Upper lobe of left lung (tissue), 6 donors: ENCODE data around the gene CNN3. TPM values are rescaled to one million over a fixed set of nuclear protein-coding genes. Genes with fewer than 3 reads are reported as not detected.

Experiments
- ATAC-seq, 2 donors: fragments of 200-7000 bp; cut with Tn5 transposase; one replicate each; pipeline ENCODE4 v1.9.1; 2022; ENCODE audit warnings: mild to moderate bottlenecking in 2 of 2, moderate library complexity in 2 of 2; ENCODE audit not compliant: low FRiP score in 2 of 2
- DNase-seq, 2 donors: peaks; one replicate each; pipeline ENCODE4 v3.0.0-alpha.2; 2019 to 2020
- H3K27ac ChIP-seq, 4 donors: fragments of 200-600 bp; sonication (generic); one replicate each; pipeline ENCODE4 v1.5.1; 2016 to 2019
- H3K27me3 ChIP-seq, 4 donors: fragments of 200-600 bp; sonication (generic); one replicate each; pipeline ENCODE4 v1.5.1; 2017 to 2019
- H3K36me3 ChIP-seq, 4 donors: fragments of 200-600 bp; sonication (generic); one replicate each; pipeline ENCODE4 v1.5.1; 2016 to 2019
- H3K4me1 ChIP-seq, 4 donors: fragments of 200-600 bp; sonication (generic); one replicate each; pipeline ENCODE4 v1.5.1; 2018 to 2019
- H3K4me3 ChIP-seq, 4 donors: fragments of 200-600 bp; sonication (generic); one replicate each; pipeline ENCODE4 v1.5.1; 2017 to 2019; ENCODE audit warnings: mild to moderate bottlenecking in 2 of 4, moderate library complexity in 1 of 4
- H3K9me3 ChIP-seq, 4 donors: fragments of 200-600 bp; sonication (generic); one replicate each; pipeline ENCODE4 v1.5.1; 2018 to 2019
- EP300 ChIP-seq, 4 donors: sonication (generic); formaldehyde crosslinking; IDR thresholded peaks; one replicate each; pipeline ENCODE4 v1.5.1; 2017; ENCODE audit warnings: antibody characterized with exemption in 4 of 4, control low read depth in 2 of 4
- POLR2A ChIP-seq, 4 donors: fragments of 450-650 bp; IDR thresholded peaks; one replicate each; pipeline ENCODE4 v1.5.1; 2016 to 2017; ENCODE audit warnings: antibody characterized with exemption in 4 of 4, mild to moderate bottlenecking in 2 of 4
- POLR2AphosphoS5 ChIP-seq, 2 donors: sonication (generic); formaldehyde crosslinking; IDR thresholded peaks; one replicate each; pipeline ENCODE4 v1.5.1; 2017; ENCODE audit warnings: antibody characterized with exemption in 2 of 2
- WGBS, 2 donors: methylation state at CpG; one replicate each; pipeline ENCODE4 v1.1.5; 2017 to 2018; 5-methylcytosine and 5-hydroxymethylcytosine counted together
- total RNA-seq, 6 donors: library from RNA; depleted of rRNA in 4 of 6; stranded (reverse); fragments of >200 nt in 4 of 6; gene quantifications; one replicate each; pipeline versions ENCODE4 v1.1.0 to v1.2.1, GENCODE V29; 2016 to 2021
- TF ChIP-seq, protein P1 (sequence below), 6 experiments: fragments of 450-650 bp in 4 of 6; fragments of 200-600 bp in 2 of 6; sonication (generic) in 2 of 6; IDR thresholded peaks; one replicate each; pipeline ENCODE4 v1.5.1; 2016 to 2019; ENCODE audit warnings: antibody characterized with exemption in 6 of 6
- donor health status: DM: no; HTN: no; CAD: no; lungs with moderate emphysema.
- donor health status: DM: no; HTN: yes; CAD: no; lungs with severe emphysema.

Gene CNN3
- total RNA-seq, 6 donors from 2014 or later: 60.8 to 209 (median 166) TPM

DNA sequence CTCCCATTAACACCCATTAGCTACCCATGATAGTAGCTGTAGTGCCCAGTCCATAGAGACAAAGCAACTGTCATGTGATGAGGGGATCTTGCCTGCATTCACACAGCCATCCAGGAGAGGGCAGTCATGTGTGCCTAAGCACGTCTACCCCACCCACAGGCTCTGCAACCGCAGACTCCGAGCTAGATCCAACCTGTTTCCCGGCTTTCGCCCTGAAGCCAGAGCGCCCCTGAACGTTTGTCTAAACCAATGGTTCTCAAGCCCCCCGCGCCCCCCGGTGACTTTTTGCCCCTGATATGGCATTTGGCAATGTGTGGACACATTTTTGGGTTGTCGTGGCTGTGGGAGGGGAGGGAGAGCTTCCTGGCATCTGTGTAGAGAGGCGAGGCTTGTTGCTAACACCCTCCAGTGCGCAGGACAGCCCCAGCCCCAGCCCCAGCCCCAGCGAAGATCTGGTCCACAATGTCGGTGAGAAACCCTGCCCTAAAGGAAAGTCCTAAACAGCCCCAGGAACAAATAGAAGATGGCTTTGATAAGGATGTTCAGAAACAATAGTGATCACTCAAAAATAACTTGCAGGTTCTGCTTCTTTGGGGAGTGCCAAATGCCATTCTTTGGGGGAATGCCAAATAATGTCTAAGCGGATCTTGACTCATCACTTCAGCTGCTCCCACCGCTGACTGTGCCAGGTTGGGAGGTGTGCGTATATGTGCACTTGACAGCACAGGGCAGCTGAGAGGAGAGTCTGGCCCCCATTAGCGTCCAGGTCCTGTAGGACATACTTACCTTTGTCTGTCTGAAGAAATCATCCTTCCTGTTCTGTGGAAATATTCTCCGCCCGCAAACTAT, 72.2 kb downstream of the CNN3 start:
- no peaks in the 10 kb centered on the region for H3K9me3 ChIP-seq
- peak; percentile 96 to 98 for ATAC-seq
- 10 to 45% methylated on average over 9 to 21 of the region's 21 CpGs for WGBS, 2 donors

DNA sequence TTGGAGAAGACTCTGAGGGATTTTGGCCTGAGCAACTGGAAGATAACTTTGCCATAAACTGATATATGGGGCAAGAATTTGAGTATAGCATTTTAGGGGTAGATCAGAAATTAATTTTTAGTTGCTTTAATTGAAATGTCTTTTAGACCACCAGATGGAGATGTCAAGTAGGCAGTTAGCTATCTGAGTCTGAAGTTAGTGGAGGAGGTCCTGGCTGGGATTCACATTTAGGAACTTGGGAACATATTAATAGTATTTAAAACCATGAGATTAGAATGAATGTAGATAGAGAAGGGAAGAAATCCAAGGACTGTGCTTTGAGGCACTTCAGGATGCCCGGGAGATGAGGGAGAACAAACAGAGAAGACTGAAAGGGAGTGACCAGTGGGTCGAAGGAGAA, 74.1 kb downstream of the CNN3 start:
- Histone ChIP-seq H3K36me3 (no peaks in the 10 kb centered on the region), H3K4me3 (no peak overlapping the region), H3K27me3 (no peaks in the 10 kb centered on the region), H3K4me1 (peaks cover 6 to 19% (median 14%) of the 10 kb centered on the region in 4 donors), H3K27ac (no peak overlapping the region), H3K9me3 (no peaks in the 10 kb centered on the region)
- no peak for ATAC-seq
- TF ChIP-seq POLR2A (IDR thresholded peaks at IDR 0.05) (no peak), POLR2AphosphoS5 (IDR thresholded peaks at IDR 0.05) (no peak), EP300 (IDR thresholded peaks at IDR 0.05) (no peak)
- TF ChIP-seq, protein P1, sequence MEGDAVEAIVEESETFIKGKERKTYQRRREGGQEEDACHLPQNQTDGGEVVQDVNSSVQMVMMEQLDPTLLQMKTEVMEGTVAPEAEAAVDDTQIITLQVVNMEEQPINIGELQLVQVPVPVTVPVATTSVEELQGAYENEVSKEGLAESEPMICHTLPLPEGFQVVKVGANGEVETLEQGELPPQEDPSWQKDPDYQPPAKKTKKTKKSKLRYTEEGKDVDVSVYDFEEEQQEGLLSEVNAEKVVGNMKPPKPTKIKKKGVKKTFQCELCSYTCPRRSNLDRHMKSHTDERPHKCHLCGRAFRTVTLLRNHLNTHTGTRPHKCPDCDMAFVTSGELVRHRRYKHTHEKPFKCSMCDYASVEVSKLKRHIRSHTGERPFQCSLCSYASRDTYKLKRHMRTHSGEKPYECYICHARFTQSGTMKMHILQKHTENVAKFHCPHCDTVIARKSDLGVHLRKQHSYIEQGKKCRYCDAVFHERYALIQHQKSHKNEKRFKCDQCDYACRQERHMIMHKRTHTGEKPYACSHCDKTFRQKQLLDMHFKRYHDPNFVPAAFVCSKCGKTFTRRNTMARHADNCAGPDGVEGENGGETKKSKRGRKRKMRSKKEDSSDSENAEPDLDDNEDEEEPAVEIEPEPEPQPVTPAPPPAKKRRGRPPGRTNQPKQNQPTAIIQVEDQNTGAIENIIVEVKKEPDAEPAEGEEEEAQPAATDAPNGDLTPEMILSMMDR (IDR thresholded peaks at IDR 0.05): no peak
- no peak for DNase-seq
- WGBS, 2 donors: 55 to 57% methylated on average over 2 of the region's 2 CpGs

More for the DNA sequence above, 72.2 kb downstream of the CNN3 start:
- Histone ChIP-seq H3K4me1 (peaks cover 6 to 19% (median 14%) of the 10 kb centered on the region in 4 donors), H3K27me3 (no peaks in the 10 kb centered on the region), H3K36me3 (no peaks in the 10 kb centered on the region), H3K27ac (peak overlapping the region; percentile 57 to 87 (median 75)), H3K4me3 (peak overlapping the region in 3 of 4 donors; percentile 32 to 50 (median 49))
- TF ChIP-seq, protein P1 (IDR thresholded peaks at IDR 0.05): peak; percentile 84 to 97 (median 96)
- peak; percentile 42 to 63 for TF ChIP-seq POLR2AphosphoS5 (IDR thresholded peaks at IDR 0.05)
- no peak for TF ChIP-seq POLR2A (IDR thresholded peaks at IDR 0.05)
- peak in 1 of 4 donors; percentile 50 for TF ChIP-seq EP300 (IDR thresholded peaks at IDR 0.05)
- peak; percentile 66 to 93 for DNase-seq

DNA sequence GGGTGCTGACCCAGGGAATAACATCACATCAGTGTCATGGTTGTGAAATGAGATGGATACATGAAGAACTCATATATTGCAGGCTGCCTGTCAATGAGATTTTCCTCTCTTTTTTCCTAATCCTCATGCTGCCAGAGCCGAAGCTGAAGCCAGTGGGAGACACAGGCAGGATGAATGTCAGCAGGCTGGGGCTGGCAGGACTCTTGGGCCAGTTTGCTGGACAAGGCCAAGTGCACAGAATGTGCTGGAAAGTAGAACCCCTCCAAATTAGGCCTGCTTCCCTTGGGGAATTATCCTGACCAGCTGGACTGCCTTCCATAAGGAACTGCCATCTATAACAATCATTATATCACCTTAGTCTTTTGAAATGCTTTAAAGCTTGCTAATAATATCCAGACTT, 75.3 kb downstream of the CNN3 start:
- ATAC-seq (no peak), DNase-seq (no peak)
- WGBS, 2 donors: 80 to 82% methylated on average over 1 of the region's 1 CpG
- Histone ChIP-seq H3K27ac (no peak overlapping the region), H3K4me1 (peaks cover 6 to 19% (median 14%) of the 10 kb centered on the region in 4 donors), H3K9me3 (no peaks in the 10 kb centered on the region), H3K36me3 (no peaks in the 10 kb centered on the region), H3K27me3 (no peaks in the 10 kb centered on the region), H3K4me3 (no peak overlapping the region)
- no peak for TF ChIP-seq POLR2AphosphoS5 (IDR thresholded peaks at IDR 0.05)
- TF ChIP-seq, protein P1 (IDR thresholded peaks at IDR 0.05): no peak
- no peak for TF ChIP-seq POLR2A (IDR thresholded peaks at IDR 0.05)
- TF ChIP-seq EP300 (IDR thresholded peaks at IDR 0.05): no peak

Other genes with a start within 250 kb of the CNN3 start
- gene SLC44A3, start 106.8 kb downstream of the CNN3 start, total RNA-seq: 10 to 100 TPM in 5 of 6 donors, 1 to 10 TPM in 1; 6.3 to 24.2 (median 17.8) TPM
- 1 to 10 TPM in 3 of 6 donors, under 1 TPM in 3; 0.55 to 6.2 (median 0.98) TPM for gene ALG14, start 145.8 kb upstream of the CNN3 start, total RNA-seq
- 10 to 100 TPM in 3 of 6 donors, 1 to 10 TPM in 3; 1.8 to 19.5 (median 8.2) TPM for gene TLCD4, start 190.2 kb upstream of the CNN3 start, total RNA-seq